GM21786 (cell line): Measurements from ENCODE around the gene NPHP4.

Experiments used
- ATAC-seq: cut with Tn5 transposase; IDR thresholded peaks from one replicate; pipeline ENCODE4 v1.9.1; 2021; ENCODE audit not compliant: unreplicated experiment

The NPHP4 gene

DNA sequence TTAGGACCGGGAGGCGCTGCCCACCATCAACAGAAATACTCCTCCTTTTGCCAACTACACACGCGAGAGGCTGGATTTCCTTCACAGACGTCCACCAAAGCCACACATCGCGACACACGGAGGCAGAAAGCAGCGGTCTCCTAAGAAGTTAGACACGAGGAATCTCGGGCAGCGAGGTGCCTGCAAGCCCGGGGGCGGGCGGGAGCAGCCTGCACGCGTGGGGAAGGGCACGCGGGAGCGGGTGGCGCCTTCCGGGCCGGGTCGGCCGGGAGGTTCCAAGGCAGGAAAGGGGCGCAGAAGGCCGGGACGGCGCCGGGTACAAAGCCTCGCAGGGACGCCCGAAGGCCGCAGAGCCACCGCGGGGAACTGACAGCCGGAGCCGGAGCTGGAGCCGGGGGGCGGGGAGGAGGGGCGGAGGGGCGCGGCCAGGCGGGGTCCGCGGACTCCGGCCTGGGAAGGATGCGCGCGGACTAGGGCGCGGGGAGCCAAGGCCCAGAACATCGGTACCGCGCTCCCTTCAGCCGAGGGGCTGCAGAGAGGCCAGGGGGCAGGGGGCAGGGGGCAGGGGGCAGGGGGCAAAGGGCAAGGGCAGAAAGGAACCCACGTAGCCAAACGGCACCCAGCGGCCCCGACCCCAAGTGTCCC, 722 bp downstream of the NPHP4 start:
- peak; percentile 15 for ATAC-seq

DNA sequence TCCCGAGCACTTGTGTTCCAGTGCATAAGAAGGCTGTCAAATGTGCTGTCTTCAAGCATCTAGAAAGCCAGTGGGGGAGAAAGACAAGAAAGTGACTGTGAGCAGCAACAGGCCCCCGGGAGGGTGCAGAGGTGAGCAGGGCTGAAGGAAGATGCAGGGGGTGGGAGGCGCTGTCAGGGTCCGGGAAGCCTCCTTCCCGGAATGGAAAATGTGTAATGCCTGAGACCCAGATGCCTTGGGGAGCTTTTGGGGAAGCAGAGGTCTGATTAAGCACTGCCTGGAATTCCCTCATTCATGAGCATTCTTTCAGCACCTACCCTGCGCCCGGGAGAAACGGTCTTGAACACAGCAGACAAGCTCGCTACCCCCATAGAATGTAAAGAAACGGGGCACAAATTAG, 1.3 kb downstream of the NPHP4 start:
- no peak for ATAC-seq

DNA sequence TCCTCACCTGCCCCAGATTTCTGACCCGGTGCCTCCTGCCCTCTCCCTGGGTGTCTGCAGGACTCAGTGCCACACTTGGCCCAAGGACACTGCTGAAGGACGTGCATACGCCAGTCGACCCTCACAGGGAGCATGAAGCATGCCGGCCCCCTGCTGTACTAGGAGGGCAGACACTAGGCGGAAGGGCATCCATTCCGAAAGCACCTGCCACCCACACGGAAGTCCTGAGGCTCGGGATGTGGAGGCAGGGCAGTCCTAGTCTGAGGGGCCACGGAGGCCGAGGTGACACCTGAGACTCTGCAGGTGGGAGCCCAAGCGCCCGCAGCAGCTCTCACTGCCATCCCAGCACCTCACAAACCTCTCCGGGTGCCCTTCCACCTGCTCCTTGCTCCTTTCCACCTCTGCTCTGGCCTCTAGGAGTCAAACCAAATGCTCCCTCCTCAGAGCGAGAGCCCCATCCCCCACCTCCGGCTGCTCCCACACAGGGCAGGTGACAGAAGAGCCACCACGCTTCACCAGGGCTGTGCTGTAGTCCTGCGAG, 2.4 kb downstream of the NPHP4 start:
- no peak for ATAC-seq

DNA sequence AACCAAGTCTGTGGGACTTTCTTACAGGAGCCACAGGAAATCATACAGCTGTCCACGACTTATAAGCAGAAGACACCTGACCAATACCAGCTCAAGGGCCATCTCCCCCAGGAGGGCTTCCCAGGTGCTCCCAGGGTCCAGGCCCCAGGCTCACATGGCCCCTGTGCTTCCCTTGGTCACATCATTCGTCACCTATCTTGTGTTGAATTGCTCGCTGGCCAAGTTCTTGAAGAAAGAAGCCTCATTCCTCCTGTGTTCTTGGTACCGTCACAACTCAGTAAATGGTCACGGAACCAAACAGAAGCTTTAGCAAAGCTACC, 3.0 kb downstream of the NPHP4 start:
- no peak for ATAC-seq

DNA sequence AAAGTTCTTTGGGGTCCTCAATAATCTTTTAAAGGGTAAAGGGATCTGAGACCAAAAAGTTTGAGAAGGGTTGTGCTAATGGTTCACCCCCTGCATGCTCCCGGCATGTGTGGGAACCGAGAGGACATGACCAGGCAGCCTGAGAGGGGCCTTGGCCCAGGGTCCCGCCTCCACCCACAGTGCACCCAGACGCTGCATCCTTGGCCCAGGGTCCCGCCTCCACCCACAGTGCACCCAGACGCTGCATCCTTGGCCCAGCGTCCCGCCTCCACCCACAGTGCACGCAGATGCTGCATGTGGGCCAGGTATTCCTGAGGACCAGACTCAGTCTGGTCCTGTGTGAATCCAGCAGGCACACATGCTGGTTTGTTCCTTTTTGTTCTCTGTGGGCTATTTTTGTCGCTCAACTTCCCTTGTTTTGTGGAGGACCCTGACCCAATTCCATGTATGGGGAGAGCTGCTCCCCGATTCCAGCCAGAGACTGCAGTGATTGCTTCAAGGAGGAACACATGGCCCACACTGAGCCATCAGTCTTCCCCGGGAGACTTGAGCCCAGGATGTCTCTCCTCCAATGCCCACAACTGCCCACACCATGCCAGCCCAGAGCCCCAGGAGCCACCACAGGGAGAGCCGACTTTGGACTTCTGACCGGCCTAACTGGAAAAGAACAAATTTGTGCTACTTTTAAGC, 3.5 kb downstream of the NPHP4 start:
- ATAC-seq = no peak

DNA sequence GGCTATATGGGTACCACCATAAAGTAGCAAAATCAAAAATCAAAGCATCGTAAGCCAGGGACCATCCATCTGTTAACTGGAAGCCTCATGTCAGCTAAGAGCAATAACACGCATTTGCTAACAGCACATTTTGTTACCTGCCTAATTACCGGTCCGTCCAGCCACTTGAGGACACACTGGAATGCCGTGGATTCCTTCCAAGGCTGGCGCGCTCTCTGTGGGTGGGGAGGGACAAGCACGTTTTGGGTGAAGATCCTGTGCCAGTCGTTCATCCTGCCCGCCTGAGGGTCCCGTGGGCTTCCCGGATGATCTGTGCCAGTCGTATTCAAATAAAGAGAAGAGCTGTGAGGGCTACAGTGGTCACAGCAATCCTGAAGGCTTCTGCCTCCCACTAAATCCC, 6.2 kb downstream of the NPHP4 start:
- ATAC-seq = no peak

DNA sequence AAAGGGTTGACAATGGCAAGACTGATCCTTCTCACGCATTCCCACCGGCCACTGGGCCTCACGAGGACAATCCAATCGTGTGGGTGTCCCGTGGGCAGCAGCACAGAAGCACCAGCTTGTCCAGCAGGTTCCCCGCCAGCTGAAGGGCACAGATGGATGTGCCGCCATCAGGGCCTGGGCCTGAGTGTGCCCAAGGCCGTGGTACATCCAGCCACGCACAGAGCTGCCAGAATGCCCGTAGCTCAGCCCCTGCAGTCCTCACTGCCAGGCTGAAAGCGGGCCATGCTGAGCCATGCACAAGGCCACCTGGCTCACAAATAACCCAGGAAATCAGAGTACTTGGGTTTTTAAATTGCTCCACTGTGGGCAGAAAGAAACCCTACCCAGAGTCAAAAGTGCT, 7.0 kb downstream of the NPHP4 start:
- ATAC-seq = no peak

DNA sequence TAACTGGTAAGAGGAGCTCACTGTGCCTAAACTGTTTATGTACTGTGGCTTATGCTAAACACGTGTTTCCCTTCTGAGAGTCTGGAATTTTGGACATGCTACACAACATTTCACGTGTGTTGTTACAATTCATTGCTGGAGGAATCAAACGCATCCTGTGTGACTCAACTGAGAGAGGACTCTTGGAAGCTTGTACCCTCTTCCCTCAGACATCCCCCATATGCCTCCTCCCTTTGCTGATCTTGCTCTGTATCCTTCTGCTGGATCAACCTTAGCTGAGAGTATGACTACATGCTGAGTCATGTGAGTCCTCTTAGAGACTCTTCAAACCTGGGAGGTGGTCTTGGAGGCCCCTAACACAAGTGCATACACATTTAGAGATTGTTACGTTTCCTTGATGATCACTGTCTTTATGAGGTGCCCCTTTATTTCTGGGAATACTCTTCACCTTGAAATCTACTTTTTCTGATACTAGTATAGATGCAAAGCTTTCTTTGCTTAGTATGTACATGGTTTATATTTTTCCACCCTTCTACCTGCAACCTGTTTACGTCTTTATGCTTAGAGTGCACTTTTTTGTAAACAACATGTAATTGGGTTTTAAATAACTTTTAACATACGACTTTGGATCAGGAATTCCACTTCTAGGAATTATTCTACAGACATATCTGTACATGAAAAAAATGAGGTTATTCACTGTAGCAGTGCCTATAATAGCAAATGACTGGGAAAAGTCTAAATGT, 8.7 kb downstream of the NPHP4 start:
- ATAC-seq = no peak

DNA sequence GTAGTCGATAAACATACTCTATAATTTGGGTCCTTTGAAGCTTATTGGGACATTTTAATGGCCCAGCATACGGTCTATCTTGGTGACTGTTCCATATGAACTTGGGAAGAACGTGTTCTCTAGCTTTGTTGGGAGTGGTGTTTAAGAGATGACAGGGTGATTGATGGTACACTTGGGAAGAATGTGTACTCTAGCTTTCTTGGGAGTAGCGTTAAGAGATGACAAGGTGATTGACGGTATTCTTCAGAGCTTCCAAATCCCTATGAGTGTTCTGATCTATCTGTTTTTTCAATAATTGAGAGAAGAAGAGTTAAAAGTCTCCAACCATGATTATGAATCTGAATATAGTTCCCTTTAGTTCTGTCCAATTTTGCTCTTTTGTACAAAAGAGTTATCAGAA, 9.4 kb downstream of the NPHP4 start:
- ATAC-seq = no peak

DNA sequence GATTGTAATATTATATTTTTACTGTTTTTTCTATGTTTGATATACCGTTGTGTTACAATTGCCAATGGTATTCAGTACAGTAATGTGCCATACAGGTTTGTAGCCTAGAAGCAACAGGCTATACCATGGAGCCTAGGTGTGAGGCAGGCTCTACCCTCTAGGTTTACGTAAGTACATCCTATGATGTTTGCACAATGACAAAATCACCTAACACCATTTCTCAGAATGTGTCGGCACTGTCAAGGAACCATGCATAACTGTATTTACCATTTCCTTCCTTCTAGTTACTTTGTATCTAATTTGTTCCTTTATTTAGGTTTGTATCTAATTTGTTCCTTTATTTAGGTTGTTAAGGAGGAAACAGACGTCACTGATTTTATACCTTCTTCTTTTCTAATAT, 9.9 kb downstream of the NPHP4 start:
- no peak for ATAC-seq

DNA sequence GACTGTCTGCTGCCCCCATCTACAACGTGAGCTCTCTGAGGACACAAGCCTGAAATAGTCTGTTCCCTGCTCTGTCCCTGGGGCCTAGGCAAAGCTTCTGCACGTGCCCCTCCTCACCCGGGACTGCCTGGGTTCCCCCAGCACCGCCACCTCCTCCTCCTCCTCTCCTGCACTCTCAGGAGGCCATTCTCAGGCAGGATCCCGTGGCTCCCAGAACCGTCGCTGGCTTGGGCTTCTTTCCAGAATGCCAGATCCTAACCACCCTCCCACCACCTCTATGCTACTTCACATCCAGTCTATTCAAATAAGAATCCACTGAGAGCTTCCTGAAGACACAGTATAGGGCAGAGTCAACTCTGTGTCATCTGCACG, 11.2 kb downstream of the NPHP4 start:
- ATAC-seq = no peak

DNA sequence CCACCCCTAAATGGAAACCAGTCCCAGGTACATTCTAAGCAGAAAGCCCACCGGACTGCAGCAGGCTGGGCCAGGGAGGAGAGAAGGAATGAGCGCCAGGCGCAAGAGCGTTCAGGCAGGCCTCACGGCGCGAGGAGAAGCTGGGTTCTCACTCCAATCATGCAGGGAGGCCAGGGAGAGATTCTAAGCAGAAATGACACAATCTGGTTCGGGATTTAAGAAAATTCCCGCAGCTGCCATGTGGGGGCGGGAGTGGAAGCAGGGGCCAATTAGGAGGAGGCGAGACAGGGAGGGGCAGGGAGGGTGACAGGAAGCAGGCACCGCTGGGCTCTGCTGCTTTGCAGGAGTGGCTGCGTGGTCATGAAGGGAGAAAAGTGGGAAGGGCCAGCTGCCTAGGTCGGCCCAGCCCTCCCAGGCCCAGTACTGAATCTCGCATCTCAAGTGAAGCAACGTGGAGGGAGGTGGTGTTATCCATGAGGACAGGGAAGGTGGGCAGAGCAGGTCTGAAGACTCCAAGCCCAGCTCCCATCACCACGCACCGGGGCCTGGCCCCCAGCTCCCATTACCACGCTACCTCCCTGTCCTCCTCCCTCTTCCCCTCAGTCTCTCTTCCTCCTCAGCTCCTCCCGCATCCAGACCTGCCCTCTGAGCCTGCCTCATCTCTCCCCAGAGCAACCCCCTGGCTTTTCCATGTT, 11.8 kb downstream of the NPHP4 start:
- no peak for ATAC-seq

DNA sequence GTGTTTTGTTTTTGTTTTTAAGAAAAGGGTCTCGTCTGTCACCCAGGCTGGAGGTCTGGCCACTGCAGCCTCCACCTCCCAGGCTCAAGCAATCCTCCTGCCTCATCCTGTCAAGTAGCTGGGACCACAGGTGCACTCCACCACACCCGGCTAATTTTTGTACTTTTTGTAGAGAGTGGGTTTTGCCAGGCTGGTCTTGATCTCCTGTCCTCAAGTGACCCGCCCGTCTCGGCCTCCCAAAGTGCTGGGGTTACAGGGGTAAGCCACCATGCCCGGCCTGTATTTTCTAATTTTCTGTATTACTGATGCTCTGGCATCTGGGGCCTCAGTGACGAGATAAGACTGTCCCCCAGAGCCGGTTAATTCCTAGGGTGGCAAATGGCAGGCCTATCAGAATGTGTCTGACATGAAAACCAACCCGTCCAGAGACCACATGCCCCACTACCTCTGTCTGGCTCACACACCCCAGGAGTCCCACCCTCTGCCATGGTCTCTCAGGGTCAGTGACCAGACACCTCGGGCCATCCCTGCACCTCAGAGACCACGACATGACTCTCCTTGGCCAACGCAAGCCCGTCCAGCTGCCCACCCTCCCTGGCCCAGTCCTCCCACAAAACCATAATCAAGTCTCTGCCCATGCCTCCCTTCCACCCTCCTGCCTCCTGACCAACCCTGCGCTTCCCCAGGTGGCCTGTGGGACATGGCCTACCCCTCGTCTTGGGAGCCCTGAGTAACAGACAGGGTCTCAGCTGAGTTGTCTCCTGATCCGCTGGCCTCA, 12.5 kb downstream of the NPHP4 start:
- no peak for ATAC-seq

DNA sequence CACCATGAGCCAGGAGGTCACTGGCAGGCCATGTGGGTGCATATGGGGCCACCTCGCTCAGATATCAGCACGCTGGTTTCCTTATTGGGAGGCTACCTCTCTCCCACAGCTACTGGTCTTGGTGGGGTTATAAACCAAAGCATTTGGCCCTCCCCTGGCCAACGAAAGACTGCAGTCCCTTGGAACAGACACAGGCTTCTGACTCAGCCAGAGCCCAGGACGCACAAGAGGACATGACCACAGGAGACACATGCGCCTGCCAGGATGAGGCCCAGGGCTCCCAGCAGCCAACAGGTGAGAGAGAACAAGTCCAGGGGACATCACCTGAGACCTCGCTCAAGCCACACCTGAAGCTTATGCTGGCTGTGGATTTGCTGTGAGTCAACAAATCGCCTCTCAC, 13.8 kb downstream of the NPHP4 start:
- no peak for ATAC-seq

DNA sequence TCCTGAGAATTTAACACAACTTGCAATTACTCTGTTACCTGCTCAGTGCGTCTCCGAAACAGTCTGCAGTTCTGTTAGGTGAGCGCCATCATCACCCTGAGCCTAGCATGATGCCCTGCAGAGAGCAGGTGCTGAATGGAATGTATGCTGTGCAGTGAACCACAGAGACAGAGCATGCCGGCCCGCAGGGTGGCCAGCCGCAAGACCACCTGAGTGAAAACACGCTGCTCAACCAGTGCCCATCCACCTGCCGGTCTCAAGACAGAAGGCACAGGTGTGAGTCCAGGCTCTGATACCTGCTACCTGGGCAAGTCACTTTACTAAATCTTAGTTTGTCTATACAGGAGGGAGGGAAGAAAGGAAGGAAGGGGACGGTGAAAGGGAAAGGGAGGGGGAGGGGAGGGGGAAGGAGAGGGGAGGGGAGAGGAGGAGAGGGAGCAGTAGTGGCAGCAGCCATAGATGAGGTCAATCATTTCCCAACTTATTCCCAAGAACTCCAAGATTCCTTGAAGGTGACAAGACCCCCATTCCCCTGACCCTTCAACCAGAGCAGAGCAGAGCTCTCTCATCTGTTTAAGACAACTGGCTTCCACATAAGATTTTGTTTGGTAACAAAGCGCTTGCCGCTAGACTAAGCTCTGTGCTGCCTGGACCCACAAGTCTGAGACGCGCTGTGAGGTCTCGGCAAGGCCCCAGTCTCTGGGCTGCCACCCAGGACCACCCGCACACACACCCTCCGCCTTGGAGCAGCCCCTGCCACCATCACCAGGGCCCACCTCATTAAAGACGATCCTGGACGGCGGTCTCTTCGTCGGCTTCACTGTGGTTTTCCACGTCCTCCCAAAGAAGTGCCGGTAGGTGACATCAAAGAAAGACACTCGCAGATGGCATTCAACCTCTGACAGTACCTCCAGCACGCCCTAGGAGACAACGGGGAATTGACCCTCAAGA, 14.5 kb downstream of the NPHP4 start:
- no peak for ATAC-seq

DNA sequence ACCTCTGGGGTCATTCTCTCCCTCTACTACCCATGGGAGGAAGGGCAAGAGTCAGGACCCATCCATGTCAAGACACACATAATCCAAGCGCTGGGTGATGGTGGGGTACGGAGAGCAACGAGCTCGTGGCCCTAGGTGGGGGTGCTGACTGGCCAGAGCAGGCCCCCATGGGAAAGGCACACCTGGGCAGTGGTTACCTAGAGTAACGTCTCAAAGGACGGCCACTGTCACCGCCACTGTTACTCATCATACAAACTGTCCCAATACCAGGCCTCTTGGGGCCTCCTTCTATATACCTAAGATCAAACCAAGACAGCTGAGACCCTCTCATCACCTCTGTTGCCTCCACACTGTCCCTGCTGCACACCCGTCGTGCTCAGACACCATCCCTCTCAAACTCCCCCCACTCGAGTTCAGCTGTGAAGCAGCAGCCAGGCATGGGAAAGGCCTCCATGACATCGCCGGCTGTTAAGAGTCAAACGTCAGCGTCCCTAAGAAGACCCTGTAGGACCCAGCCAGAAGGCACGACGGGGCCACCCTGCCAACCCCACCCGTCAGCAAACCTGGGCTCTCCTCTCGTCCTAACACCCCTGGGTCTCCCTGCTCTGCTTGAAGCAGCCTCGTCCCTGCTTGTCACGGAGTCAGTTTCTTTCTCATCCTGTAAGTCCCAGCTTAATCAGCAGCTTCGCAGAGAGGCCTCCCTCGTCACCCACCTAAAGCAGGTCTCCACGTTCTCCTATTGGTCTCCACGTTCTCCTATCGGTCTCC, 15.3 kb downstream of the NPHP4 start:
- no peak for ATAC-seq

DNA sequence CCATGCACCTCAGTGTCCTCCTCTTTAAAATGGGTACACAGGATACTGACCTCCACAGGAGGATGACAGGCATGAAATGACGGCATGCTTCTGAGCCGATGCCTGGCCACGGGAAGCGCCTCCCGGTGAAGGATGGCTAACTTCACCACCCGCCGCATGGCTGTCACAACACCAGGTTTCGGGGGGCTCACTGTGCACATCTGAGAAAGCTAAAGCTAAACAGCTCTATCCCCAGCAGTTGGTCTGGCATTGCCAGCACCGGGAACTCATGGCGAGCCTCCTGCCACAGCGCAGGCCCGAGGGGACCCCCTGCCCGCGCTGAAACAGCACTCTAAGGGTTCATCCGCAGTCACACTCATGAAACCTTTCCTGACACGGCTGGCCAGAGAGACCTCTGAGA, 16.0 kb downstream of the NPHP4 start:
- ATAC-seq = no peak

DNA sequence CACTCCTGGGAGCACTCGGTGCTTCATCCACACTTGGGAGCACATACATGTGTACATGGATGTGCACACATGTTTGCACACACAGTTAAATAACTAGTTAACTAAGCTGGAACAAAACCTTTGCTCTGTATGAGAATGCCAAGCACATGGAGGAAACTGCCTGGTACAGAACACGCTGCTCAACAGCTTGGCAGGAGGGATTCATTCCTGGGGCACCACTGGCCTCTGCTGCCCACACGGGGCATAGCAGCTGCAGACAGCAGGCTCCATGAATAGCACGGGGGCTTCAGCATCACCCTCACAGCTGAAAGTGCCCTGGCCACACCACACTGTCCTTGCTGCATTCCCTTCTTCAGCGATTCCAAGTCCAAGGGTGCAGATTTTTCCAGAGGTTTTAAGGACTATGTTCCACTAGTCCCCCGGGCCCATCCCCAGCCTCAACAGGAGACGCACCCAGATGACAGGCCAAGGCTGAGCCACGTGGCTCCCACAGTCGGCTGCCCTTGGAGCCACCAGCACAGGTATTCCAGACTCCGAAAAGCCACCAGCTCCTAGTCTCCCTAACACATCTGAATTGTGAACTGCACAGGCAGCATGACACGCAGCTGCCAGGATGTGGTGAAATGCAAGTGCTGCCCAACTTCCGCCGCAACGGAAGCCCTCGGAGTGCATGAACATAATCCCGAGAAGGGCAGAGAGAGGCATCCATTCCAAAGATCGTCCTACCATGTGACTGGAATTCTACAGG, 16.9 kb downstream of the NPHP4 start:
- no peak for ATAC-seq
